Measurements from ENCODE around the gene FXYD1.
A peak's percentile ranks its signal among the peaks of the same experiment; 100 is the strongest.
"Not testable (repeated sequence)": the region's sequence is repeated elsewhere in the genome, so short reads cannot be mapped to it uniquely, and the experiment has no call there.

FXYD1 gene

DNA sequence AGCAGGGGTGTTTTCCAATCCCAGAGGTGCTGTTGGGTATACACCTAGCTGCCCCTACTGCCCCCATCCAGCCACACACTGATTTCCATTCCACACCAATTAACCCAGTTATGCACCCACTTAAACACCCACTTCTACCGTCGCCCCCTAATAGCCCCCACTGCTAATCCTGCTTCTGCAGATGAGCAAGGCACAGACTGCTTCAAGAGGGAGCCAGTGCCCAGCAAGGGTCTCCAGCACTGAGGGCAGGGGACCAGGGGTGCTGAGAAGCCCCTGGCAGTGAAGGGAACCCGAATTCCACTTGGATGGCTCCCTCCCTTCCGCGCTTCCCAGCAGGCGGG is 5.6 kb downstream of the FXYD1 start:
- no peak for DNase-seq

DNA sequence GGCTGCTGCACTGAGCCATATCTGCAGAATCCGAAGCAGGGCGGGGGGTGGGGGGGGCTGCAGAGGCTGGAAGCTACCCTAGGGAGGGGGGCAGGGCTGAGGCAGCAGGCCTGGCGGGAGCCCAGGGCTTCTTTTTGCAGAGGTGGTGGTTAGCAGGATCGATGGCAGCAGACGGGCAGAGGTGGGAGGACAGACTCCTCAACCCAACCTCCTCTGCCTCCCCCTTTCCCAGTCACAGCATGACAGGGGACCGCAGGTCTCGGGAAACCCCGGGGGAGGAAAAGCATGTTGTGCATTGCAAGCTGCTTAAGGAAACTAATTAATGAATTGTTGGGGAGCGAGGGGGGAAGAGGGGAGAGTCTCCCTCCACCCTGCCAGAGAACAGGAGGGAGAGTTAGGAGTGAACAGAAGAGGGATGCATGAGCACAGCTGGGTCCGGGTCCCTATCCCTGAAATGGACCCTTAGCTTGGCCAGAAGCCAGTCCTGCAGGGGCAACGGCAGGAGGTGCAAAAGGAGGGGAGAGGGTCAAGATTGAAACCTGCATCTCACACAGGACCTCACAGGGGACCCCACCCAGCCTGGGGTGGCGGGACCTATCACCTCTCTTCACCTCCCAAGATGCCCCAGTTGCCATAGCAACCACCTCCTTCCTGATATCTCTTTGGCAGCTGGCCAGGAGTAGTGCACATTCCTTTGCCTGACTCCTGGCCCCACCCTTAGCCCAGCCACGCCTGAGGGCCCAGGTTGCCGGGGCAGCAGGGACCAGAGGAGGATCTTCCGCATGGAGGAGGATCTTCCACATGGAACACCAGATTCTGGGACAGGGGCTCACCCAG is 6.2 kb downstream of the FXYD1 start:
- DNase-seq, result peak; percentile 23

DNA sequence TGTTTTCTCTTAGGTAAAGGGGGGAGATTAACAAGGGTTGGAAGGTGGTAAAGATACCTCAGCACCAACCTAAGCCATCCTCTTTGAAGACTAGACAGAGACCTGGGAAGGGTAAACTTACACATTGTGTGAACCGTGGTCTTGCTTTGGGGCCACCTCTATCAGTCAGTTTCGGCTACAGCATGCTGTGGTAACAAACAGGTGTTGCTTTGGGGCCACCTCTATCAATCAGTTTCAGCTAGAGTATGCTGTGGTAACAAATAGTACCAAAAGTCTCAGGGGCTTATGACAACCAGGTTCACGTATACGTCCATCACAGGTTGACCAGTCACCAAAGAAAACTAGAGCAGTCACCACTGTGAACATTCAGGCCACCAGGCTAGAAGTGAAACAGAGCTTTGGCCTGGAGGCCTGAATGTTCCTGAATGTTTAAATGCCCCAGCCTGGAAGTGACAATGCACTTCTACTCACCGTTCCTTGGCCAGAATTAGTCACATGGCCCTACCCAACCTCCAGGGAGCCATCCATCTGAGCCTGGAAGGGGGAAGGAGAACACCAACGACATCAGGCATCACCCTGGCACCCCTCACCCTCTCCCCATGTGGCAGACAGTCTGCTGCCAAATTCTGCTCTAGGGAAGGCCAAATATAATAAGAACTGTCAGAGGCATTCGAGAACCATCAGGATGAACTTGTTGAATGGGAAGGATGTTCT is 8.3 kb downstream of the FXYD1 start:
- no peak for DNase-seq

DNA sequence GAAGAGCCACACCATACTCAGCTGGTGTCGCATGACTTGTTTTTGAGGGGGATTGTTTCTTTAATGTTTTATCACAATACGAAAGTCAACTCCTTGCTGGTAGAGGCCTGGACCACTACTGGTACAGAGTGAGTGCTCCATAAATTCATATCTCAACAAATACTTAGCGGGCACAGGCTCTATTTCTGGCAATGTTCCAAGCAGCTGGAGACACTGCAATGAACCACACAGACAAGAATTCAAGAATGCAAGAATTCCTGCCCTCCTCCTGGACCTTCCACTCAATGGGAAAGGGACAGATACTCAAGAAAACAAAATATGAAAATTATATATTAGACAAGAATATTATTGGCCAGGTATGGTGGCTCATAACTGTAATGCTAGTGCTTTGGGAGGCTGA is 10.8 kb downstream of the FXYD1 start:
- DNase-seq, result no peak

DNA sequence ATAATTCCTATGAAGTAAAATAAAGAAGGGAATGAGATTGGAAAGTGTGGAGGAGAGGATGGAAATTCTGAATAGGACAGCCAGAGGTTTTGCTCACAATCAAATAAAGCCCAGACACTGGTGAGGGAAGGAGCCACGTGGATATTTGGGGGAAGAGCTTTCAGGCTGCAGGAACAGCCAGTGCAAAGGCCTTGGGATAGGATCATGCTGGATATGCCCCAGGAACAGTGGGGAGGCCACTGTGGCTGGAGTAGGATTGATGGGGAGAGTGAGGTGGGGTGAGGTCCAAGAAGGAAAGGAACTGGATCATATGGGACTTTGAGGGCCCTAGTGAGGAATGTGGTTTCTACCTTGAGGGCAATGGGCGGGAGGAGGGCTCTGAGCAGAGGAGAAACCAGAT is 11.8 kb downstream of the FXYD1 start:
- no peak for DNase-seq

DNA sequence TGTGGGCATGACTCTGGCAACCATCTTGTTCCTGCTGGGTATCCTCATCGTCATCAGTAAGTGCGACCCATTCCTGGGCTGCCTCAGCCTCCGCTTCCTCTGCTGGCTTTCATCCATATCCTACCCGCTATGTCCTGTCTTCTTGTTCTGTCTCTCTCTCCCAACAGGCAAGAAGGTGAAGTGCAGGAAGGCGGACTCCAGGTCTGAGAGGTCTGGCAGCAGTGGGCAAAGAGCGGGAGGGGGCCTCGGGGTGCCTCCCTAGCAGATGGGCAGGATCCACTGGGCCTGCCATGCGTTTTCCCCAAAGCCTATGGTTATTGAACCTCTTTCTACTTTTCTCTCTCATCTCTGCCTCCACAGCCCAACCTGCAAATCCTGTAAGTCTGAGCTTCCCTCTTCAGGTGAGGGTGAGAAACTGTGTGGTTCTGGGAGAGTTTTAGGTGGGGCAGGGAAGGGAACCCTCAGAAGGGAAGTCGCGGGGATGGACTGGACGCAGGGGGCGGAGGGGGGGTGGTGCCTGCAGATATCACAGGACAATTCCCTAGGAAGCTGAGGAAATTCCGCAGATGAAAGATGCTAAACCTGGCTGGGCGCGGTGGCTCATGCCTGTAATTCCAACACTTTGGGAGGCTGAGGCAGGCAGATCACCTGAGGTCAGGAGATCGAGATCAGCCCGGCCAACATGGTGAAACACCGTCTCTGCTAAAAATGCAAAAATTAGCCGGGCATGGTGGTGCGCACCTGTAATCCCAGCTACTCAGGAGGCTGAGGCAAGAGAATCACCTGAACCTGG is 12.8 kb downstream of the FXYD1 start:
- DNase-seq, result no peak

DNA sequence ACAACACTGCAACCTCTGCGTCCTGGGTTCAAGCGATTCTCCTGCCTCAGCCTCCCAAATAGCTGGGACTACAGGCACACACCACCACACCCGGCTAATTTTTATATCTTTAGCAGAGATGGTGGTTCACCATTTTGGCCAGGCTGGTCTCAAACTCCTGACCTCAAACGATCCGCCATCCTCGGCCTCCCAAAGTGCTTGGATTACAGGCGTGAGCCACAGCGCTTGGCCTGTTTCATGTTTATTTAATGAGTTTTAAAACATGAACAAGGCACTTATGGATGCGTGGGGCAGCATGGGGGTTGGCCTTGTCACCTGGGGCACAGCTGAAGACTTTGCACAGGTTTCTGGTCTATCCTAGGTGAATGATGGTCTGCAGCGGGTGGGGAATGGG is 14.5 kb downstream of the FXYD1 start:
- DNase-seq, result not testable (repeated sequence)

DNA sequence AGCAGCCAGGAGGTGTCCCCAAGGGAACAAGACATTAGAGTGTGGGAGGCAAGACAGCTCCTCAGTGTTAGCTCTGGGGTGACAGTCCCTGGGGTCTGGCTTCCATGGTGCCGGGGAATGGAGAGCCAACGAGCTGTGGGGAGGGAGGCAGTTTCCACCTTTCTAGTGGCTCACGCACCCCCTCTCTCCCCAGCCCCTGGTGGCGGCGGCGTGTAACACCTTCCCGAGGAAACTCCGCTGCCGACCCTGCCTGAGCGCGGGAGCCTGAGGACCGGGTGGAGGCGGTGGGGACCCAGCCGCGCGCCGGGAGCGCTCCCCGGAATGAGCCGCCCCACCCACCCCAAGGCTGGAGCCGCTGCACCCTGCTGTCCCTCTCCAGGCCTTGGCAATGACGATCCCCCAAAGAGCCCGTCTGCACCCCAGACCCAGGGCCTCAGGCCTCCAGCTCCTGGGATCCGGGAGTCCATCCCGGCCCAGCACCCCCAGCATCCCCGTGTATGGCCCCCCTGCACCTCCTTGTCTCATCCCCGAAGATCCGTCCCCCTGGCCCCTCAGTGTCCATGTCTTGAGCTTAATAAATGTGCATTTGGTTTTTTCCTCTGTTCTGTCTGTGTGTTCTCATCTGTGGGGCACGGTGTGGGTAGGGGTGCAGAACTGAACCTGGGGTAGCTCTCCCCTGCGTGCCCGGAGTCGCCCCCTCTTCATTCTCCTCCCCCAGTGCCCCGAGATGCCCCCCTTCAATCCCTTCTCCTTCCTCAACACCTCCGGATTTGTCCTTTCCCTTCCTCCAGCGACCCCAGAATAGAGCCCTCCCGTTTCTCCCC is 15.3 kb downstream of the FXYD1 start:
- peak; percentile 82 for DNase-seq

DNA sequence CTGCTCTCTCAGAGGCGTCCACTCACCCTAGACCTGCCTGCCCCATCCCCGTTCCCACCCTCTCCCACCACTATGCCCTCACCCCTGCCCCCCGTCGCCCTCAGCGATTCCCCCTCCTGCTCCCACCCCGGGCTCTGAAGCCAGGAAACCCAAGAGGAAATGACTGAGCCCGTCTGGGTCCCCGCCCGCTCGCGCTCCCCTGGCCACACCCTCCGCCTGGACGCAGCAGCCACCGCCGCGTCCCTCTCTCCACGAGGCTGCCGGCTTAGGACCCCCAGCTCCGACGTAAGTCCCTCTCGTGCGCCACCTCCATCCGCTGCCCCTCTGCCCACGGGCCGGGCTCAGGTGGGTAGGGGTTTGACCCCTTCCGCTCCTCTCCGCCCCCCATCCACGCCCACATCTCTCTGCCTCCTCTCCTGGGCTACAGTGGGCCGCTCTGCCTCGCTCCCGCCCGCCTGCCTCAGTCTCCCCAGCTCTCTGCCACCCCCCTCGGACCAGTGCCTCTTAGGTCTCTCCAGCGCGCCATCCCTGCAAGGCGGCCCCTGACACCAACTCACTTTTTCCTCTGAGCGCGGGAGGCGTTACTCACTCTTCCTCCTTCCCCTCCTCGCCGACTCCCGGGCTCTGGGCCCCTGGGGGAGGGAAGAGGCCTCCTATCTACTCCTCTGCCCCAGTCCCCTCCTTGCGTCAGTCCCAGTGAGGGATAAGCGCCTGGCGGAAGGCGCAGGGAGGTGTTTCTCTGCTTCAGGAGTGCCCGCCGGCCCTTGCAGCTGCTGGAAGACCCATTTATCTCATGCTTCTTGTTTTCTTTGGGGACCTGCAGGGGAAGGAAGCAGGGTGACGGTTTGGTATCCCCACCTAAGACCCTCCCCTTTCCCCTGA is 16.1 kb downstream of the FXYD1 start, which contains the start of gene FXYD5:
TSS of gene FXYD5 (plus strand) at position 211 of the 882 bp plus-strand sequence. CDS start 816 bp downstream, outside the sequence.
- DNase-seq, result peak; percentile 78

DNA sequence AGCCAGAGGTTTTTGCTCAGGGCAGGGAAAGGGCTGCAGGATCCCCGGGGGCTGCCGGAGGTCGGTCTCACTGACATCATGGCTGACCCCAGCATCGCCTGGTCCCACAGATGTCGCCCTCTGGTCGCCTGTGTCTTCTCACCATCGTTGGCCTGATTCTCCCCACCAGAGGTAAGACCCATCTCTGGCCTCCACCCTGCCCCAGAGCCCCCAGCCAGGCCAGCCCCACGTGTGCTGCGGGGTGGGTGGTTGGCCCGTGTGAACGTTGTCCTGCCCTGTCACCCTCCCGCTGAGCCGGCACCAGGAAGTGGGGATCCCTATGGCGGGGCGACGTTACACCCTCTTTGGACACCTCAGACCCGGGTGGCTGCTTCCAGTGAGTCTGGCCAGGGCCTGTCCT is 16.8 kb downstream of the FXYD1 start:
- peak; percentile 48 for DNase-seq

DNA sequence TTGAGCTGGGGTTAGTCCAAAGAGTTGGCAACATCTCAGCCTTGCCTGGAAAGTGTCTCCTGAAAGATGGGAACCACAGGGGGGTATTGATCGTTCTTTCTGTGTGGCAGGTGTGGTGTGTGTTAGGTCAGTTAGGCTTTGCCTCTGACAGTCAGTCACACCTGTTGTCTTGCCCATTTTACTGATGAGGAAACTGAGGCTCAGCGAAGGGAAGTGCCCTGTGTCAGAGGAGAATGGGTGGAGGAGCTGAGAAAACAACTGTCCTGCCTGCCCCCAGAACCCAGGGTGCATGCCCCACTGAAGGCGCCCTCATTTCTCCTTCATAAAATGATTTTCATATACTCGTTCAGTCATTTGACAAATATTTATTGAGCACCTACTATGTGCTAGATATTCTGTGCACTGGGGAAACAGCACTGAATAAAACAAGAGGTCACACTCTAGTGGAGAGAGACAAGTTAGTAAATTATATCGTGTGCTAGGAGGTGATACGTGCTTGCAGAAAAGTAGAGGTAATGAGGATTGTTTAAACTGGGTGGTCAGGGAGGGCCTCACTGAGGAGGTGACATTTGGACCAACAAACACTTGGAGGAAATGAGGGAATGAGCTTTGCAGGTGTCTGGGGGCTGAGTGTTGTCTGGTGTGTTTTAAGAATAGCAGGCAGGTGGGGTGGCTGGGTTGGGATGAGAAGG is 17.5 kb downstream of the FXYD1 start:
- DNase-seq, result no peak

DNA sequence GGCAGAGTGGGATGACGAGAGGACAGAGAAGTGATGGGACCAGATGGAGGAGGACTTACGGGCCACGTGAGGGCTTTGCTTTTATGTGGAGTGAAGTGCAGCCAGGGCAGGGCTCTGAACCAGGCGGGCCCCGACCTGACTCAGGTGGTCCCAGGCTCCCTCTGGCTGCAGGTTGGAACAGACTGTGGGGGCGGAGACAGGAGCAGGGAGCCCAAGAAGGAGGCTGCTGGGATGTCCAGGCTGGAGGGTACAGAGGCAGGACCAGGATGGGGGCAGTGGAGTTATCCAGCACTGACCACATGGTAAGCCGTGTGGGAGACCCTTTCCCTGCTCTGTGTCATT is 18.0 kb downstream of the FXYD1 start:
- no peak for DNase-seq

DNA sequence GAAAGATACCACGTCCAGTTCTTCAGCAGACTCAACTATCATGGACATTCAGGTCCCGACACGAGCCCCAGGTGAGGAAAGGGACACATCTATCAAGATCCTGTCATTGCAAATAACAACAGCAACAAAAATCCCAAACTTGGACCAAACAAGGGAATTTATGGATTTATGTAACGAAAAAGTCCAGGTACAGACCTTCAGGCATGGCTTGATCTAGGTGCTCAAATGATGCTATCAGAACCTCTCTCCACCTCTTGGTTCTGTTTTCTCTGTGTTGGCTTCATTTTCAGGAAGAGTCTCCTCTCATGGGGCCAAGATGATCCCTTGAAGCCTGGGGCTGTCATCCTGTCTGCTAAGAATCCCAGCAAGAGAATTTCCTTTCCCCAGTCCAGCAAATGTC is 18.8 kb downstream of the FXYD1 start:
- no peak for DNase-seq

DNA sequence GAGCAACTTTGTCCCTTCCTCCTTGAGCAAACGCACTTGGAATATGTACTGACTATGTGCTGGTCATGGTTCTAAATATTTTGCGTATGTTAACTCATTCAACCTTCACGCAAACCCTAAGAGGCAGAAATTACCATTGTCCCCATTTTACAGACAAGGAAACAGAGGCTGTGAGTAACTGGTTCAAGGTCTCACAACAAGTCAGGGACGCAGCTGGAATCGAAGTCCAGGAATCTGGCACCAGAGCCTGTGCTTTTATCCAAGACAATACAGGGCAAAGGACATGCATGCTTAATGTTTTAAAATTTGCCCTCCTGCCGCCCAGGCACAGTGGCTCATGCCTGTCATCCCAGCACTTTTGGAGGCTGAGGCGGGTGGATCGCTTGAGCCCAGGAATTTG is 21.0 kb downstream of the FXYD1 start:
- DNase-seq, result no peak

DNA sequence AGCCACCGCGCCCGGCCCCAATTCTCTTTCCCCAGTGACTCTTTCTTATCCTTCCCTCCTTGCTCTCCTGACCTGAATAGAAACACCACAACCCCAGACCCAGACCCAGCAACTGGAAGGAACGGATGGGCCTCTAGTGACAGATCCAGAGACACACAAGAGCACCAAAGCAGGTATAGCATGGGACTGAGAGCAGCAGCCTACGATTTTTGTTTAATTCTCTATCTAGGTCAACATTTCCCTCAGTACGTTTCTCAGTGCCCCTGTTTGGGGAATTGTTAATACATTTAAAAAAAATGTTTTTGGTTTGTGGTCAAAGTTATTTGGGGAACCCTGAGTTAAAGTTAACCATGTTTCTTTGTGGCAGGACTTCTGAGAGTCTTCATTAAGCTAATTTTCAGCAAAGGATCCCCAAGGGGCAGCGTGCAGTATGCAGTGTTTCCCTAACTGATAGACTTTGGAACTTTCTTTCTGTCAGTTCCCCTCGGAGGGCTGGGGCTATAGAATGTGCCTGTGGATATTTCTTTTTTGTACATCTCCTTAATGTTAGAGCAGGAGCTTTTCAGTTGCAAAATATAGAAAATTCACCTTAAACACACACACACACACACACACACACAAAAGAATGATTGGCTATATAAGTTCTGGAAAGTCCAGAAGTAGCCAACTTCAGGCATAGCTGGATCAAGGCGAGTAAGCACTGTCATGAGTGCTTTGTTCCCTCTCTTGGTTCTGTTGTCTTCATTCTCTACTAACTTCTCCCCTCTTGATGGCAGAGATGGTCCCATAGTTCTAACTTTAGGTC is 22.2 kb downstream of the FXYD1 start:
- no peak for DNase-seq

DNA sequence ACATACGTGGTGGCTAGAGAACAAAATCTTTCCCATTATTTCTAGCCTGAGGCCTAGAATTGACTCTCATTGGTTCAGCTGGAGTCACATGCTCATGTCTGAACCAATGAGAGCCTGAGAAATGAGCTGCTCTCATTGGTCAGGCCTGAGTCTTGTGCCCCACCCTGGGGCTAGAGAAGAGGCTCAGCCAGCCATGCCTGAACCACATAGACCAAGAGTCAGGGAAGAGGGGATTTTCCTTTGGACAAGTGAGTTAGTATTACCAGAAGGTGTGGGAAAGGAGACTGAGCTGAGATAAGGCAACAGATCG is 22.8 kb downstream of the FXYD1 start:
- no peak for DNase-seq

DNA sequence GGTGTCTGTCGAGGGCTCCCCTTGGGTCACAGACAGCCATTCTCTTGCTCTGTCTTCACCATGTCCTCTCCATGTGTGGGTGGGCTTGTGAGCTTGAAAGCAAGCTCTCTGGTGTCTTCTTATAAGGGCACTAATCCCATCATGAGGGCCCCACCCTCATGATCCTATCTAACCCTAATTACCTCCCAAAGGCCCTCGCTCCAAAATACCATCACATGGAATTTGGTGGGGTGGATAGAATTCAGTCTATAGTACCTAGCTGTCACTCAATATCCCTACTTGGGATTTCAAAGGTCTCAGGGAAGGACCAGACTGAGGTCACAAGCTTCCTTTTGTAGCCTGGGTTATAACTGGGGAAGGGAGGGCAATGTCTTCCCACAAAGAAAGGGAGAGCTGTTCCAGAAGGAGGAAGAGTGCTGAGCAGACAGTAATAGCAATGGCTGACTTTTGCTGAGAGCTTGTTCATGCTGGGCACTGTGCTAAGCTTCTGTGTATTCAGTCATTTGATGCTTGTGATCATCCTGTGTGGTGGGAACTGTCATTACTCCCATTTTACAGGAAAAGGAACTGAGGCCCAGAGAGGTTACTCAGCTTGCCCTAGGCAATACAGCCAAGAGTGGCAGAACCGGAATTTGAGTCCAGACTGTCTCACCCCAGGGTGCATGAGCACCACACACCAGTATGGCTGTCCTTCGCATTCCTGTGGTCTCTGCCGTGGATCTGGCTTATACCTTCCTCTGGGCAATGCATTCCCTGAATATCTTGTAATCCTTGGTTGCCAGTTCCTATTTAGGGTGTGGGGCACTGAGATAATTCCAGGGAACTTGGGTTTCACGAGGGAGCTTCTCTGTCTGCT is 24.1 kb downstream of the FXYD1 start:
- no peak for DNase-seq

DNA sequence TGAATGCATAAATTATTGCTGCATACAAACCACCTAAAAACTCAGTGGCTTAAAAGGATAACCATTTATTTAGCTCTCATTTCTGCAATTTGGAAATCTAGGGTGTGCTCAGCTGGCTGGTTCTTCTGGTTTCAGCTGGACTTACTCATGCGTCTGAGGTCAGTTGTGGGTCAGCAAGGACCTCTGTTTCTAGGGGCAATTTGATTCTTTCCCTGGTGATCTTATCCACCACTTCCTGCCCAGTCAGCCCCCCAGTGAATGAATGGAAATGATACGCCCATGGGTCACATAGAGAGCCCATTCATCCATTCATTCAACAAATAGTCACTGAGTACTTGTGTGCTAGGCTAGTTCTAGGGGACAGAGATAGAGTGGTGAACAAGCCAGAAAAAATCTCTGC is 25.8 kb downstream of the FXYD1 start:
- DNase-seq, result no peak

Data from activated CD4-positive, alpha-beta T cell treated with anti-CD3 and anti-CD28 coated beads, Interleukin-10, Interleukin-2, amounts not matched to agents 100 ng/mL and 50 ng/mL, durations not matched to agents 16 hours and 8 hours (primary cell).